ENCODE results near the gene BCAR1.
A peak's percentile ranks its signal among the peaks of the same experiment; 100 is the strongest.

BCAR1 gene

GRCh38 chr16:75293173-75293572 lies 41.7 kb upstream of the BCAR1 start:
- no peaks in the 10 kb centered on the region for H3K27me3 Mint-ChIP-seq (ENCODE audit: low read depth)
- peaks cover 13% of the 10 kb centered on the region for H3K4me1 Mint-ChIP-seq
- no peak overlapping the region for H3K27ac Mint-ChIP-seq

GRCh38 chr16:75292691-75293090 lies 41.3 kb upstream of the BCAR1 start:
- H3K36me3 Mint-ChIP-seq (ENCODE audit: low read depth), result peaks cover 45% of the 10 kb centered on the region
- no peak overlapping the region for H3K27ac Mint-ChIP-seq
- TF ChIP-seq CTCF (IDR thresholded peaks at IDR 0.05; ENCODE audit: unreplicated experiment in 3 of 3), result no peak
- H3K27me3 Mint-ChIP-seq (ENCODE audit: low read depth), result no peaks in the 10 kb centered on the region
- H3K4me3 Mint-ChIP-seq, result no peak overlapping the region
- H3K9me3 Mint-ChIP-seq, result no peaks in the 10 kb centered on the region
- peaks cover 13% of the 10 kb centered on the region for H3K4me1 Mint-ChIP-seq

More at GRCh38 chr16:75293173-75293572, 41.7 kb upstream of the BCAR1 start:
- Mint-ChIP-seq H3K4me3 (no peak overlapping the region), H3K9me3 (no peaks in the 10 kb centered on the region), H3K36me3 (ENCODE audit: low read depth) (peaks cover 50% of the 10 kb centered on the region)
- TF ChIP-seq CTCF (IDR thresholded peaks at IDR 0.05; ENCODE audit: unreplicated experiment in 3 of 3), result no peak

GRCh38 chr16:75289189-75289588 lies 37.8 kb upstream of the BCAR1 start:
- H3K4me1 Mint-ChIP-seq, result peaks cover 10% of the 10 kb centered on the region
- TF ChIP-seq CTCF (IDR thresholded peaks at IDR 0.05; ENCODE audit: unreplicated experiment in 3 of 3), result no peak
- no peak overlapping the region for H3K4me3 Mint-ChIP-seq
- peaks cover 46% of the 10 kb centered on the region for H3K36me3 Mint-ChIP-seq (ENCODE audit: low read depth)
- peak overlapping the region in 2 of 3 experiments; percentile 12 to 18 for H3K27ac Mint-ChIP-seq
- no peaks in the 10 kb centered on the region for H3K9me3 Mint-ChIP-seq
- H3K27me3 Mint-ChIP-seq (ENCODE audit: low read depth), result no peaks in the 10 kb centered on the region

GRCh38 chr16:75288596-75289120 lies 37.2 kb upstream of the BCAR1 start:
- H3K4me1 Mint-ChIP-seq, result peaks cover 10% of the 10 kb centered on the region
- peaks cover 42% of the 10 kb centered on the region for H3K36me3 Mint-ChIP-seq (ENCODE audit: low read depth)
- H3K27me3 Mint-ChIP-seq (ENCODE audit: low read depth), result no peaks in the 10 kb centered on the region
- H3K4me3 Mint-ChIP-seq, result no peak overlapping the region
- no peak for TF ChIP-seq CTCF (IDR thresholded peaks at IDR 0.05; ENCODE audit: unreplicated experiment in 3 of 3)
- peak overlapping the region; percentile 12 to 24 (median 18) for H3K27ac Mint-ChIP-seq
- H3K9me3 Mint-ChIP-seq, result no peaks in the 10 kb centered on the region

GRCh38 chr16:75288181-75288580 lies 36.8 kb upstream of the BCAR1 start:
- H3K27ac Mint-ChIP-seq, result peak overlapping the region; percentile 12 to 24 (median 18)
- H3K27me3 Mint-ChIP-seq (ENCODE audit: low read depth), result no peaks in the 10 kb centered on the region
- no peak for TF ChIP-seq CTCF (IDR thresholded peaks at IDR 0.05; ENCODE audit: unreplicated experiment in 3 of 3)
- peaks cover 10% of the 10 kb centered on the region for H3K4me1 Mint-ChIP-seq
- no peaks in the 10 kb centered on the region for H3K9me3 Mint-ChIP-seq
- no peak overlapping the region for H3K4me3 Mint-ChIP-seq
- H3K36me3 Mint-ChIP-seq (ENCODE audit: low read depth), result peaks cover 41% of the 10 kb centered on the region

- peaks cover 37% of the 10 kb centered on the region for H3K36me3 Mint-ChIP-seq (ENCODE audit: low read depth)
- H3K4me3 Mint-ChIP-seq, result no peak overlapping the region
- peak overlapping the region; percentile 71 to 78 (median 75) for H3K27ac Mint-ChIP-seq
- no peaks in the 10 kb centered on the region for H3K9me3 Mint-ChIP-seq
- no peaks in the 10 kb centered on the region for H3K27me3 Mint-ChIP-seq (ENCODE audit: low read depth)
- no peak for TF ChIP-seq CTCF (IDR thresholded peaks at IDR 0.05; ENCODE audit: unreplicated experiment in 3 of 3)
- peaks cover 10% of the 10 kb centered on the region for H3K4me1 Mint-ChIP-seq
Observed at GRCh38 chr16:75287708-75288107, 36.3 kb upstream of the BCAR1 start.
